GM19240 (cell line): ENCODE measurements around the gene ACAD11.

Experiments
- DNase-seq: peaks from one replicate; pipeline ENCODE4 v3.0.0; 2011; ENCODE audit warnings: low spot score; ENCODE audit not compliant: insufficient read length

ACAD11 gene

DNA sequence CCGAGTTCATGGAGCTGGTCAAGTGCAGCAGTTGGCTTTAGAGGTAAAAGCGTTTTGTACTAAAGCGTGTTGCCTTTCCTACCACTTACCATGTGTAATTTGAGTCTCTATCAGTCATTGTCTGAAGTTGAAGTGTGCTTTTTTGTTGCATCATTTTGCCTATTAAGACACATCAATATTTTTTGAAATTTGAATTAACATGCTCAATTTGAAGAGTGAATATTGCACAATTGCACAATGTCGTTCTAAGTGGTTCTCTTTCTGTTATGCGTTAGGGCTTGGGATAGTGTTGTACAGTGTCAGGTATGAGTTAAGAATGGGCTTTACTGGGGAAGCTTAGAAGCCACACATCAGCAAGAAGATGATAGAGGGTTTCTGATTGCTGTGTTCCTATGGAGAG, 146.6 kb downstream of the ACAD11 start:
- DNase-seq, result no peak

DNA sequence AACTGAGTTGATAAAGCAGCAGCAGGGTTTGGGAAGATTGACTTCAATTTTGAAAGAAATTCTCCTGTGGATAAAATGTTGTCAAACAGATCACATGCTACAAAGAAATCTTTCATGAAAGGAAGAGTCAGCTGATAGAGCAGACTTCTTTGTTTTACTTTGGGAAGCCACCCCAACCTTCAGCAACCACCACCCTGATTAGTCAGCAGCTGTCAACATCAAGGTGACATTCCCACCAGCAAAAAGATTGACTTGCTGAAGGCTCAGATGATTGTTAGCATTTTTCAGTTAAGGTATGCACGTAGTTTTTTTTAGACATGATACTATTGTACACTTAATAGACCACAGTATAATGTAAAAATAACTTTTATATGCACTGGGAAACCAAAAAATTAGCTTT, 150.1 kb downstream of the ACAD11 start:
- DNase-seq, result no peak

DNA sequence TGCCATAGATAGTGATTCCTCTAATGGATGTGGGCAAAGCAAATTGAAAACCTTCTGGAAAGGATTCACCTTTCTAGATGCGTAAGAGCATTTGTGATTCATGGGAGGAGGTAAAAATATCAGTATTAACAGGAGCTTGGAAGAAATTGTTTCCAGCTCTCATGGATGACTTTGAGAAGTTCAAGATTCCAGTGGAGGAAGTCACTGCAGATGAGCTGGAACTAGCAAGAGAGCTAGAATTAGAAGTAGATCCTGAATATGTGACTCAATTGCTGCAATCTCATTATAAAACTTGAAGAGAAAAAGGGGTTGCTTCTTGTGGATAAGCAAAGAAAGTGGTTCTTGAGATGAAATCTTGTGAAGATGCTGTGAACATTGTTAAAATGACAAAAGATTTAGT, 150.5 kb downstream of the ACAD11 start:
- DNase-seq, result no peak
